HG02884 (cell line): ENCODE data around the gene CFAP251.

Source experiments
- ATAC-seq: cut with Tn5 transposase; IDR thresholded peaks from one replicate; pipeline ENCODE4 v1.9.1; 2021; ENCODE audit warnings: mild to moderate bottlenecking, moderate library complexity; ENCODE audit not compliant: unreplicated experiment

Gene CFAP251

GRCh38 chr12:122001466-122002209, 83.2 kb downstream of the CFAP251 start:
- no peak for ATAC-seq

GRCh38 chr12:122003651-122004611, 85.5 kb downstream of the CFAP251 start:
- ATAC-seq: no peak

GRCh38 chr12:122004633-122005071, 86.3 kb downstream of the CFAP251 start:
- ATAC-seq: no peak

- no peak for ATAC-seq
Measured at GRCh38 chr12:122005252-122005776, 86.9 kb downstream of the CFAP251 start.

GRCh38 chr12:122006186-122006926, 88.0 kb downstream of the CFAP251 start:
- ATAC-seq: no peak

GRCh38 chr12:122009741-122010140, 91.3 kb downstream of the CFAP251 start:
- no peak for ATAC-seq

GRCh38 chr12:122012184-122012583, 93.8 kb downstream of the CFAP251 start:
- no peak for ATAC-seq

- no peak for ATAC-seq
Measured at GRCh38 chr12:122013136-122013535, 94.7 kb downstream of the CFAP251 start.

GRCh38 chr12:122013791-122014590, 95.6 kb downstream of the CFAP251 start:
- no peak for ATAC-seq

- no peak for ATAC-seq
Measured at GRCh38 chr12:122014781-122015180, 96.4 kb downstream of the CFAP251 start.

- ATAC-seq: no peak
Measured at GRCh38 chr12:122018457-122018856, 100.1 kb downstream of the CFAP251 start.

GRCh38 chr12:122018937-122019336, 100.5 kb downstream of the CFAP251 start:
- ATAC-seq: no peak

GRCh38 chr12:122020795-122021192, 102.4 kb downstream of the CFAP251 start:
- no peak for ATAC-seq

GRCh38 chr12:122021193-122021821, 102.9 kb downstream of the CFAP251 start:
- ATAC-seq: no peak

GRCh38 chr12:122021822-122022392, 103.5 kb downstream of the CFAP251 start, which contains the start of gene BCL7A:
Gene BCL7A, plus strand, starts transcription at chr12:122021884. Its CDS starts 208 bp downstream, at chr12:122022092.
- no peak for ATAC-seq

GRCh38 chr12:122022393-122023338, 104.3 kb downstream of the CFAP251 start:
- ATAC-seq: no peak

GRCh38 chr12:122023339-122024131, 105.1 kb downstream of the CFAP251 start:
- no peak for ATAC-seq
